SU-DHL-6 (cell line): ENCODE data around the gene EIF1AX.

ENCODE experiments used
- H2AFZ ChIP-seq: fragments of 200-600 bp; sonication (generic); 2 replicates; pipeline ENCODE4 v1.6.1; 2014; ENCODE audit warnings: low read depth, mild to moderate bottlenecking, moderate library complexity, mixed read lengths, antibody characterized with exemption, low read length; ENCODE audit not compliant: severe bottlenecking
- H3F3A ChIP-seq: fragments of 200-600 bp; shearing (Covaris generic); 2 replicates; pipeline ENCODE4 v1.6.0; 2016; ENCODE audit warnings: antibody characterized with exemption, mild to moderate bottlenecking; ENCODE audit not compliant: insufficient read depth
- H3K27ac ChIP-seq: fragments of 200-600 bp; sonication (generic); 2 replicates; pipeline ENCODE4 v1.5.1; 2016; ENCODE audit warnings: low read depth, mild to moderate bottlenecking, low read length, moderate library complexity, mixed read lengths
- H3K27me3 ChIP-seq: fragments of 200-600 bp; sonication (generic), shearing (Covaris generic); 2 replicates; pipeline ENCODE4 v1.6.0; 2014; ENCODE audit warnings: mild to moderate bottlenecking, low read length
- H3K36me3 ChIP-seq: fragments of 200-600 bp; sonication (generic); 2 replicates; pipeline ENCODE4 v1.6.1; 2014; ENCODE audit warnings: mild to moderate bottlenecking, low read length, mixed read lengths
- H3K4me2 ChIP-seq: fragments of 300-600, 200-600 bp; shearing (Covaris generic), sonication (generic); 2 replicates; pipeline ENCODE4 v1.6.0; 2014; ENCODE audit warnings: low read length, low read depth, mild to moderate bottlenecking; ENCODE audit not compliant: poor library complexity, severe bottlenecking
- H3K4me3 ChIP-seq: fragments of 200-600 bp; sonication (generic); 2 replicates; pipeline ENCODE4 v1.5.1; 2014; ENCODE audit warnings: antibody characterized with exemption, low read length, mild to moderate bottlenecking, mixed read lengths; ENCODE audit not compliant: insufficient read depth, poor library complexity, severe bottlenecking
- H3K79me2 ChIP-seq: fragments of 200-600 bp; sonication (generic); 2 replicates; pipeline ENCODE4 v1.6.1; 2014; ENCODE audit warnings: mild to moderate bottlenecking, low read length, moderate library complexity; ENCODE audit not compliant: insufficient read depth
- H3K9ac ChIP-seq: fragments of 200-600 bp; sonication (generic); 2 replicates; pipeline ENCODE4 v1.7.0; 2014; ENCODE audit warnings: mild to moderate bottlenecking, low read length
- H3K9me2 ChIP-seq: fragments of 200-600 bp; sonication (generic); replicated peaks from 2 replicates; pipeline ENCODE4 v1.6.1; 2014; ENCODE audit warnings: low read length; ENCODE audit not compliant: insufficient read depth
- H3K9me3 ChIP-seq: fragments of 200-600 bp; sonication (generic); 2 replicates; pipeline ENCODE4 v1.6.1; 2014; ENCODE audit warnings: low read length, mixed read lengths; ENCODE audit not compliant: insufficient read depth
- H4K20me1 ChIP-seq: fragments of 200-600 bp; sonication (generic); 2 replicates; pipeline ENCODE4 v1.6.1; 2014; ENCODE audit warnings: low read depth, mild to moderate bottlenecking, antibody characterized with exemption, low read length, moderate library complexity, mixed read lengths
- EZH2phosphoT487 ChIP-seq: fragments of 200-600 bp; sonication (generic), shearing (Covaris generic); conservative IDR thresholded peaks from 2 replicates; pipeline ENCODE4 v1.6.1; 2018; ENCODE audit warnings: mild to moderate bottlenecking, antibody characterized with exemption, low read length, moderate library complexity, mixed read lengths
- TF ChIP-seq, protein P1 (sequence below): fragments of 200-600 bp; sonication (generic); IDR thresholded peaks from one replicate; pipeline ENCODE4 v1.5.1; 2017; ENCODE audit warnings: antibody characterized with exemption, mild to moderate bottlenecking, low read length, moderate library complexity; ENCODE audit not compliant: insufficient read depth, poor library complexity, severe bottlenecking

Gene EIF1AX

GRCh38 chrX:20116087-20116576 lies 25.5 kb downstream of the EIF1AX start:
- no peak overlapping the region for H3K4me3 ChIP-seq
- no peak for TF ChIP-seq EZH2phosphoT487
- TF ChIP-seq, protein P1, sequence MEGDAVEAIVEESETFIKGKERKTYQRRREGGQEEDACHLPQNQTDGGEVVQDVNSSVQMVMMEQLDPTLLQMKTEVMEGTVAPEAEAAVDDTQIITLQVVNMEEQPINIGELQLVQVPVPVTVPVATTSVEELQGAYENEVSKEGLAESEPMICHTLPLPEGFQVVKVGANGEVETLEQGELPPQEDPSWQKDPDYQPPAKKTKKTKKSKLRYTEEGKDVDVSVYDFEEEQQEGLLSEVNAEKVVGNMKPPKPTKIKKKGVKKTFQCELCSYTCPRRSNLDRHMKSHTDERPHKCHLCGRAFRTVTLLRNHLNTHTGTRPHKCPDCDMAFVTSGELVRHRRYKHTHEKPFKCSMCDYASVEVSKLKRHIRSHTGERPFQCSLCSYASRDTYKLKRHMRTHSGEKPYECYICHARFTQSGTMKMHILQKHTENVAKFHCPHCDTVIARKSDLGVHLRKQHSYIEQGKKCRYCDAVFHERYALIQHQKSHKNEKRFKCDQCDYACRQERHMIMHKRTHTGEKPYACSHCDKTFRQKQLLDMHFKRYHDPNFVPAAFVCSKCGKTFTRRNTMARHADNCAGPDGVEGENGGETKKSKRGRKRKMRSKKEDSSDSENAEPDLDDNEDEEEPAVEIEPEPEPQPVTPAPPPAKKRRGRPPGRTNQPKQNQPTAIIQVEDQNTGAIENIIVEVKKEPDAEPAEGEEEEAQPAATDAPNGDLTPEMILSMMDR = no peak
- H3K27ac ChIP-seq = no peak overlapping the region
- no peaks in the 10 kb centered on the region for H3K79me2 ChIP-seq
- no peak overlapping the region for H2AFZ ChIP-seq
- H3K9ac ChIP-seq = no peak overlapping the region
- no peaks in the 10 kb centered on the region for H3K9me2 ChIP-seq
- no peaks in the 10 kb centered on the region for H3K36me3 ChIP-seq
- no peaks in the 10 kb centered on the region for H4K20me1 ChIP-seq
- no peak overlapping the region for H3K4me2 ChIP-seq
- H3F3A ChIP-seq = no peaks in the 10 kb centered on the region
- no peaks in the 10 kb centered on the region for H3K9me3 ChIP-seq
- H3K27me3 ChIP-seq = no peaks in the 10 kb centered on the region

GRCh38 chrX:20112022-20112774 lies 29.4 kb downstream of the EIF1AX start:
- Histone ChIP-seq H3K4me2 (no peak overlapping the region), H4K20me1 (no peaks in the 10 kb centered on the region), H3K36me3 (no peaks in the 10 kb centered on the region), H3K9ac (no peak overlapping the region), H3K9me2 (no peaks in the 10 kb centered on the region), H3K79me2 (no peaks in the 10 kb centered on the region), H3K27me3 (no peaks in the 10 kb centered on the region), H3K9me3 (no peaks in the 10 kb centered on the region), H3F3A (no peaks in the 10 kb centered on the region), H3K27ac (no peak overlapping the region), H3K4me3 (no peak overlapping the region), H2AFZ (no peak overlapping the region)
- no peak for TF ChIP-seq EZH2phosphoT487
- TF ChIP-seq, protein P1 = no peak

- Histone ChIP-seq H3K9ac (no peak overlapping the region), H3F3A (no peaks in the 10 kb centered on the region), H3K9me3 (no peaks in the 10 kb centered on the region), H3K4me2 (no peak overlapping the region), H3K27me3 (no peaks in the 10 kb centered on the region), H3K36me3 (no peaks in the 10 kb centered on the region), H3K4me3 (no peak overlapping the region), H4K20me1 (no peaks in the 10 kb centered on the region), H3K9me2 (no peaks in the 10 kb centered on the region), H3K79me2 (no peaks in the 10 kb centered on the region), H2AFZ (no peak overlapping the region), H3K27ac (no peak overlapping the region)
- TF ChIP-seq, protein P1 = no peak
- TF ChIP-seq EZH2phosphoT487 = no peak
Observed at GRCh38 chrX:20111271-20111670, 30.4 kb downstream of the EIF1AX start.
